HepG2 (cell line): ENCODE results near the gene GOLGA6C.
"Not testable (repeated sequence)": the region's sequence is repeated elsewhere in the genome, so short reads cannot be mapped to it uniquely, and the experiment has no call there.

Experiments
- AHDC1 ChIP-seq: sonication (generic); formaldehyde crosslinking; IDR thresholded peaks from 2 replicates; pipeline ENCODE4 v1.5.1; 2020; ENCODE audit warnings: mild to moderate bottlenecking, missing genetic modification reagents, borderline replicate concordance
- CC2D1A ChIP-seq: sonication (generic); formaldehyde crosslinking; IDR thresholded peaks from 2 replicates; pipeline ENCODE4 v1.8.1; 2023; ENCODE audit warnings: mild to moderate bottlenecking, missing genetic modification reagents
- CEBPB ChIP-seq: IDR thresholded peaks from 2 replicates; pipeline ENCODE4 v1.6.1; 2011; ENCODE audit warnings: low read depth, low read length, improper control_type of control experiment, borderline replicate concordance
- CTCF ChIP-seq: sonication (generic); formaldehyde crosslinking; IDR thresholded peaks from 2 replicates; pipeline ENCODE4 v1.5.0; 2020; ENCODE audit warnings: mild to moderate bottlenecking, missing genetic modification reagents, moderate library complexity
- HCFC1 ChIP-seq: fragments of 150-350 bp; IDR thresholded peaks from 2 replicates; pipeline ENCODE4 v1.6.1; 2014; ENCODE audit warnings: low read depth, low read length
- KDM1A ChIP-seq: IDR thresholded peaks from 2 replicates; pipeline ENCODE4 v1.6.1; 2016; ENCODE audit warnings: missing compliant biosample characterization
- ZFP1 ChIP-seq: IDR thresholded peaks from 2 replicates; pipeline ENCODE4 v1.6.1; 2016
- ZNF704 ChIP-seq: sonication (generic); formaldehyde crosslinking; IDR thresholded peaks from 2 replicates; pipeline ENCODE4 v1.8.1; 2023; ENCODE audit warnings: mild to moderate bottlenecking, inconsistent platforms, moderate library complexity, missing genetic modification reagents, borderline replicate concordance
- TF ChIP-seq, protein P1 (sequence below): sonication (generic); formaldehyde crosslinking; IDR thresholded peaks from 2 replicates; pipeline ENCODE4 v1.5.1; 2020; ENCODE audit warnings: missing genetic modification reagents, mild to moderate bottlenecking, borderline replicate concordance
- TF ChIP-seq, protein P2 (sequence below): sonication (generic); formaldehyde crosslinking; conservative IDR thresholded peaks from 2 replicates; pipeline ENCODE4 v1.8.0; 2022; ENCODE audit warnings: low read depth, missing genetic modification reagents

DNA sequence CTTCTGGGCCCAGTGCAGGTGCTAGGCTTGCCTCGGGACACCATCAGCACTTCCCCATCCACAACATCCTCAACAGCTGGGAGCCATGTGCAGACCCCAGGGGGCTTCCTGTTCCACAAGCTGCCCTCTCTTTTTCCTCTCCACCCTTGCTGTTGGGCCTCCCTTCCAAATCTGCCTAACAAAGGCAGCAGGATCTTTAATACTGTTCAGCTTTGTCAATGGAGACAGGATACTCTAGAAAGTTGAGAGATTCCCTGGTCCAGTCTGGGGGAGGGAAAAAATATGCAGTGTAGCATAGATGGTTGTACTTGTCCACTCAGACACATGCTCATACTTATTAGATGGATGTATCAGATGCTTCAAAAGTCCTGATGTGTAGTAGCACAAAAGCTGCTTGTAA lies 20.4 kb downstream of the GOLGA6C start:
- TF ChIP-seq, protein P1, sequence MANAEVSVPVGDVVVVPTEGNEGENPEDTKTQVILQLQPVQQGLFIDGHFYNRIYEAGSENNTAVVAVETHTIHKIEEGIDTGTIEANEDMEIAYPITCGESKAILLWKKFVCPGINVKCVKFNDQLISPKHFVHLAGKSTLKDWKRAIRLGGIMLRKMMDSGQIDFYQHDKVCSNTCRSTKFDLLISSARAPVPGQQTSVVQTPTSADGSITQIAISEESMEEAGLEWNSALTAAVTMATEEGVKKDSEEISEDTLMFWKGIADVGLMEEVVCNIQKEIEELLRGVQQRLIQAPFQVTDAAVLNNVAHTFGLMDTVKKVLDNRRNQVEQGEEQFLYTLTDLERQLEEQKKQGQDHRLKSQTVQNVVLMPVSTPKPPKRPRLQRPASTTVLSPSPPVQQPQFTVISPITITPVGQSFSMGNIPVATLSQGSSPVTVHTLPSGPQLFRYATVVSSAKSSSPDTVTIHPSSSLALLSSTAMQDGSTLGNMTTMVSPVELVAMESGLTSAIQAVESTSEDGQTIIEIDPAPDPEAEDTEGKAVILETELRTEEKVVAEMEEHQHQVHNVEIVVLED (CRISPR knock-in tag), result not testable (repeated sequence)
- not testable (repeated sequence) for TF ChIP-seq CC2D1A (CRISPR knock-in tag); KDM1A (CRISPR knock-in tag); ZFP1; HCFC1; AHDC1 (CRISPR knock-in tag); ZNF704 (CRISPR knock-in tag); CTCF (CRISPR knock-in tag); CEBPB
- TF ChIP-seq, protein P2, sequence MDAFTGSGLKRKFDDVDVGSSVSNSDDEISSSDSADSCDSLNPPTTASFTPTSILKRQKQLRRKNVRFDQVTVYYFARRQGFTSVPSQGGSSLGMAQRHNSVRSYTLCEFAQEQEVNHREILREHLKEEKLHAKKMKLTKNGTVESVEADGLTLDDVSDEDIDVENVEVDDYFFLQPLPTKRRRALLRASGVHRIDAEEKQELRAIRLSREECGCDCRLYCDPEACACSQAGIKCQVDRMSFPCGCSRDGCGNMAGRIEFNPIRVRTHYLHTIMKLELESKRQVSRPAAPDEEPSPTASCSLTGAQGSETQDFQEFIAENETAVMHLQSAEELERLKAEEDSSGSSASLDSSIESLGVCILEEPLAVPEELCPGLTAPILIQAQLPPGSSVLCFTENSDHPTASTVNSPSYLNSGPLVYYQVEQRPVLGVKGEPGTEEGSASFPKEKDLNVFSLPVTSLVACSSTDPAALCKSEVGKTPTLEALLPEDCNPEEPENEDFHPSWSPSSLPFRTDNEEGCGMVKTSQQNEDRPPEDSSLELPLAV (CRISPR knock-in tag), result not testable (repeated sequence)
